ACC112 (cell line): Measurements from ENCODE around the gene TIMM9.
"Not testable (repeated sequence)": the region's sequence is repeated elsewhere in the genome, so short reads cannot be mapped to it uniquely, and the experiment has no call there.

Source experiments
- H2AFZ ChIP-seq: fragments of 200-600 bp; sonication (generic); one replicate; pipeline ENCODE4 v1.6.0; 2017; ENCODE audit warnings: antibody characterized with exemption, low read length; ENCODE audit not compliant: unreplicated experiment
- H3K27ac ChIP-seq: fragments of 200-600 bp; sonication (generic); 2 replicates; pipeline ENCODE4 v1.5.1; 2014; ENCODE audit warnings: low read depth, mild to moderate bottlenecking, antibody characterized with exemption, low read length, moderate library complexity
- H3K27me3 ChIP-seq: fragments of 200-600 bp; sonication (generic); 2 replicates; pipeline ENCODE4 v1.6.1; 2014; ENCODE audit warnings: mild to moderate bottlenecking, antibody characterized with exemption, low read length, moderate library complexity, mixed read lengths; ENCODE audit not compliant: insufficient read depth
- H3K36me3 ChIP-seq: fragments of 200-600 bp; sonication (generic); 2 replicates; pipeline ENCODE4 v1.6.1; 2016; ENCODE audit warnings: mild to moderate bottlenecking, antibody characterized with exemption, low read length, moderate library complexity, mixed read lengths; ENCODE audit not compliant: insufficient read depth
- H3K4me1 ChIP-seq: fragments of 200-600 bp; sonication (generic); one replicate; pipeline ENCODE4 v1.6.1; 2016; ENCODE audit warnings: low read length, mixed read lengths; ENCODE audit not compliant: insufficient read depth, unreplicated experiment, control insufficient read depth
- H3K4me3 ChIP-seq: fragments of 200-600 bp; sonication (generic); 2 replicates; pipeline ENCODE4 v1.5.1; 2014; ENCODE audit warnings: mild to moderate bottlenecking, low read depth, low read length
- H3K79me2 ChIP-seq: fragments of 200-600 bp; sonication (generic); one replicate; pipeline ENCODE4 v1.6.0; 2016; ENCODE audit warnings: low read length; ENCODE audit not compliant: control insufficient read depth, unreplicated experiment, insufficient read depth

TIMM9 gene

GRCh38 chr14:58444627-58445026 is 17.3 kb upstream of the TIMM9 start:
- Histone ChIP-seq H3K27me3 (no peaks in the 10 kb centered on the region), H3K36me3 (peaks cover 14% of the 10 kb centered on the region), H3K4me3 (no peak overlapping the region)

GRCh38 chr14:58439476-58439875 is 12.1 kb upstream of the TIMM9 start:
- no peaks in the 10 kb centered on the region for H3K4me1 ChIP-seq
- H2AFZ ChIP-seq = no peak overlapping the region
- no peak overlapping the region for H3K4me3 ChIP-seq
- no peaks in the 10 kb centered on the region for H3K27me3 ChIP-seq
- H3K36me3 ChIP-seq = peaks cover 7% of the 10 kb centered on the region
- no peak overlapping the region for H3K27ac ChIP-seq
- H3K79me2 ChIP-seq = no peaks in the 10 kb centered on the region

More at GRCh38 chr14:58444627-58445026, 17.3 kb upstream of the TIMM9 start:
- Histone ChIP-seq H2AFZ (no peak overlapping the region), H3K4me1 (no peaks in the 10 kb centered on the region), H3K79me2 (no peaks in the 10 kb centered on the region), H3K27ac (no peak overlapping the region)

GRCh38 chr14:58430156-58430555 is 2.8 kb upstream of the TIMM9 start:
- Histone ChIP-seq H3K27ac (peak overlapping the region; percentile 38; the same call in 1 of the 2 replicates), H3K79me2 (peaks cover 38% of the 10 kb centered on the region), H3K27me3 (no peaks in the 10 kb centered on the region), H3K4me3 (peak overlapping the region; percentile 92), H3K4me1 (peaks cover 26% of the 10 kb centered on the region), H3K36me3 (peaks cover 5% of the 10 kb centered on the region; the same call in 1 of the 2 replicates), H2AFZ (no peak overlapping the region)

- peak overlapping the region; percentile 97 for H3K27ac ChIP-seq
- peak overlapping the region; percentile 58 for H2AFZ ChIP-seq
- H3K4me1 ChIP-seq = peaks cover 26% of the 10 kb centered on the region
- H3K4me3 ChIP-seq = peak overlapping the region; percentile 92
- H3K27me3 ChIP-seq = no peaks in the 10 kb centered on the region
- peaks cover 11% of the 10 kb centered on the region for H3K36me3 ChIP-seq
- H3K79me2 ChIP-seq = peaks cover 48% of the 10 kb centered on the region
These were observed 870 bp upstream of the TIMM9 start for GRCh38 chr14:58428118-58428683.

- H3K27me3 ChIP-seq = no peaks in the 10 kb centered on the region
- H3K4me1 ChIP-seq = peaks cover 26% of the 10 kb centered on the region
- H2AFZ ChIP-seq = peak overlapping the region; percentile 82
- H3K36me3 ChIP-seq = peaks cover 8% of the 10 kb centered on the region
- H3K27ac ChIP-seq = peak overlapping the region; percentile 97
- peak overlapping the region; percentile 92 for H3K4me3 ChIP-seq
- peaks cover 54% of the 10 kb centered on the region for H3K79me2 ChIP-seq
These were observed 556 bp downstream of the TIMM9 start for GRCh38 chr14:58426670-58427280.

GRCh38 chr14:58416934-58417333 is 10.4 kb downstream of the TIMM9 start:
- H3K4me1 ChIP-seq, H2AFZ ChIP-seq, H3K27me3 ChIP-seq, H3K27ac ChIP-seq, H3K4me3 ChIP-seq: not testable (repeated sequence)
- peaks cover 22% of the 10 kb centered on the region for H3K36me3 ChIP-seq
- peaks cover 46% of the 10 kb centered on the region for H3K79me2 ChIP-seq

- Histone ChIP-seq H2AFZ (no peak overlapping the region), H3K36me3 (peaks cover 18% of the 10 kb centered on the region), H3K27me3 (no peaks in the 10 kb centered on the region), H3K27ac (no peak overlapping the region), H3K4me3 (no peak overlapping the region), H3K4me1 (no peaks in the 10 kb centered on the region), H3K79me2 (peaks cover 38% of the 10 kb centered on the region)
These were observed 11.4 kb downstream of the TIMM9 start for GRCh38 chr14:58415636-58416547.

- peaks cover 31% of the 10 kb centered on the region for H3K79me2 ChIP-seq
- no peaks in the 10 kb centered on the region for H3K4me1 ChIP-seq
- no peak overlapping the region for H3K4me3 ChIP-seq
- H3K27me3 ChIP-seq = no peaks in the 10 kb centered on the region
- H3K27ac ChIP-seq = no peak overlapping the region
- peaks cover 27% of the 10 kb centered on the region for H3K36me3 ChIP-seq
- no peak overlapping the region for H2AFZ ChIP-seq
These were observed 12.5 kb downstream of the TIMM9 start for GRCh38 chr14:58414845-58415244.

GRCh38 chr14:58408681-58409215 is 18.6 kb downstream of the TIMM9 start:
- Histone ChIP-seq H2AFZ (no peak overlapping the region), H3K36me3 (peaks cover 25% of the 10 kb centered on the region), H3K4me1 (no peaks in the 10 kb centered on the region), H3K4me3 (no peak overlapping the region), H3K27me3 (no peaks in the 10 kb centered on the region), H3K27ac (no peak overlapping the region), H3K79me2 (peaks cover 4% of the 10 kb centered on the region)

- no peaks in the 10 kb centered on the region for H3K4me1 ChIP-seq
- H3K79me2 ChIP-seq = no peaks in the 10 kb centered on the region
- H2AFZ ChIP-seq = no peak overlapping the region
- H3K4me3 ChIP-seq = no peak overlapping the region
- no peaks in the 10 kb centered on the region for H3K27me3 ChIP-seq
- no peaks in the 10 kb centered on the region for H3K36me3 ChIP-seq
- no peak overlapping the region for H3K27ac ChIP-seq
These were observed 25.7 kb downstream of the TIMM9 start for GRCh38 chr14:58401587-58401986.
